ENCODE measurements around the gene TAP1. TPM values are rescaled to one million over a fixed set of nuclear protein-coding genes. Genes with fewer than 3 reads are reported as not detected.

TAP1 gene
- total RNA-seq, 3 donors from 2014 or later = 69.5 to 131 (median 91.3) TPM

Other genes starting within 250 kb of the TAP1 start
- gene HLA-DQA1, start 216.3 kb downstream of the TAP1 start, total RNA-seq = 10 to 100 TPM in 2 of 3 donors, 1 to 10 TPM in 1; 9.9 to 36.2 (median 24.1) TPM
- 10 to 100 TPM in 2 of 3 donors, 1 to 10 TPM in 1; 4.7 to 18.6 (median 14.9) TPM for gene HLA-DQB1, start 187.0 kb downstream of the TAP1 start, total RNA-seq
- gene HLA-DQA2, start 112.3 kb downstream of the TAP1 start, total RNA-seq = 1 to 10 TPM in 1 of 3 donors, not detected in 2; 1.6 TPM
- gene HLA-DQB2, start 90.2 kb downstream of the TAP1 start, total RNA-seq = 1 to 10 TPM in 1 of 3 donors, not detected in 2; 1.1 TPM
- under 1 TPM in 2 of 3 donors, not detected in 1; 0.38 to 0.87 TPM for gene HLA-DOB, start 36.7 kb downstream of the TAP1 start, total RNA-seq
- 100 to 1,000 TPM in 1 of 3 donors, 10 to 100 TPM in 2; 47.4 to 179 (median 52.7) TPM for gene TAP2, start 15.0 kb downstream of the TAP1 start, total RNA-seq
- 100 to 1,000 TPM in 2 of 3 donors, 10 to 100 TPM in 1; 94.7 to 199 (median 117) TPM for gene PSMB8, start 9.7 kb downstream of the TAP1 start, total RNA-seq
- gene PSMB9, start 488 bp upstream of the TAP1 start, total RNA-seq = 100 to 1,000 TPM in 1 of 3 donors, 10 to 100 TPM in 2; 37.4 to 108 (median 39.0) TPM
- gene HLA-DMB, start 87.3 kb upstream of the TAP1 start, total RNA-seq = 10 to 100 TPM; 10.8 to 27.1 (median 22.8) TPM
- 10 to 100 TPM; 12.4 to 48.5 (median 27.7) TPM for gene HLA-DMA, start 99.4 kb upstream of the TAP1 start, total RNA-seq
- gene BRD2, start 114.9 kb upstream of the TAP1 start, total RNA-seq = 100 to 1,000 TPM; 133 to 195 (median 168) TPM
- 1 to 10 TPM; 1.8 to 4.0 (median 3.2) TPM for gene HLA-DOA, start 155.9 kb upstream of the TAP1 start, total RNA-seq
- gene HLA-DPA1, start 219.9 kb upstream of the TAP1 start, total RNA-seq = 10 to 100 TPM; 46.6 to 62.0 (median 49.9) TPM
- gene HLA-DPB1, start 222.3 kb upstream of the TAP1 start, total RNA-seq = 10 to 100 TPM; 31.2 to 55.0 (median 51.2) TPM